HG02973 (cell line): Measurements from ENCODE around the gene CCNL1.

Experiments used
- ATAC-seq: cut with Tn5 transposase; IDR thresholded peaks from one replicate; pipeline ENCODE4 v1.9.1; 2021; ENCODE audit warnings: moderate library complexity; ENCODE audit not compliant: unreplicated experiment

CCNL1 gene

DNA sequence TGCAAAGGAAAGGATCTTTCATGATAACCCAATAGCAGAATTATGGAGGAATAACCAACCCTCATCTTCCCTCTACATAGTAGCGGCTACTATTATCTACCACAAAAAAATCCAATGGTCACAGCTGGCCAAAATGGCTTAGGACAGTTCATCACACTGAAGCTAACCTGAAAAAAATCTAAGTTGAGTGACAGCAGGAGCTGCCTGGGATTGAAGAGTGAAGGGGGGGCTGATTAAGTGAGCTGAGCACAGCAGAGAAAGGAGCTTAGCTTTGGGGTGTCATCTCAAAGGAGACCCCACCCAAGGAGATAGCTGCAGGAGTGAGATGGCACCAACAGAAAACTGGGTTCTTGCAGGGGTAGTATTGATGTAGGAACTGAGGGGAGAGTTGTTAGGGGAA lies 33.6 kb downstream of the CCNL1 start:
- ATAC-seq, result no peak

- ATAC-seq, result no peak
These were observed 34.8 kb downstream of the CCNL1 start for GRCh38 chr3:157125101-157125500.

DNA sequence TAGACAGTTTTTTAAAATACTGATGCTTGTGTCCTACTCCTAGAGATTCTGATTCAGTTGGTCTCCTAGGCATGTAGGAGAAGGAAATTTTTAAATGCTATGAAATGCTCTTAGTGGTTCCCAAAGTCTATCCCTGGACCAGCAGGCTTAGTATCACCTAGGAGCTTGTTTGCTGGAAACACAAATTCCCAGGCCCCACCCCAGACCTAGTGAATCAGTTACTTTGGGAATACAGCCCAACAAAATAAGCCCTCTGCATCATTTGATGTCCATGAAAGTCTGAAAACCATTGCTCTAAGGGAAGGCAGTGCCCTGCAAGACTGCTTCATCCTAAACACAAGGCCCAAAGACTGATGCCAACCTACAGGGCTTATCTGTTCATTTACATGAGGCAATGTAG lies 36.3 kb downstream of the CCNL1 start:
- no peak for ATAC-seq

DNA sequence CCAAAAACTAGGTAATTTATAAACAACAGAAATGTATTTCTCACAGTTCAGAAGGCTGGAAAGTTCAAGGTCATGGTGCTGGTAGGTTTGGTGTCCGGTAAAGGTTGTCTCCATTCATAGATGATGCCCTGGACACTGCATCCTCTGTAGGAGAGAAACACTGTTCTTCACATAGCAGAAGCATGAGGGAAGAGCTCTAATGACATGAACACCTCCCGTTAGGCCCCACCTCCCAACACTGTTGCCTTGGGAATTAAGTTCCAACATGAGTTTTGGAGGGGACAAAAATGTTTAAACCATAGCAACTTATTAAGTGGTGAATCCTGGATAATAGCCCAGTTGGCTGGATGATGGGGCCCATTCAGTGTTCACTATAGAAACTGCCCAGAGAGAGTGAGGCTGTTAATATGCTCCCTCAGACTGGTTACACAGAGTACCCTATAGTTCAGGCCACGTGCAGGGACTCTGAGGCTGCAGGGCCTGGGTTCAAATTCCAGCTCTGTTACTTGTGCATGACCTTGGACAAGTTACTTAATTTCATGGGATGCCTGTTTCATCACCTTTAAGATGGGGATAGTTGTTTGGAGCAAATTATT lies 37.0 kb downstream of the CCNL1 start:
- no peak for ATAC-seq

GRCh38 chr3:157122116-157122515 lies 37.8 kb downstream of the CCNL1 start:
- no peak for ATAC-seq

DNA sequence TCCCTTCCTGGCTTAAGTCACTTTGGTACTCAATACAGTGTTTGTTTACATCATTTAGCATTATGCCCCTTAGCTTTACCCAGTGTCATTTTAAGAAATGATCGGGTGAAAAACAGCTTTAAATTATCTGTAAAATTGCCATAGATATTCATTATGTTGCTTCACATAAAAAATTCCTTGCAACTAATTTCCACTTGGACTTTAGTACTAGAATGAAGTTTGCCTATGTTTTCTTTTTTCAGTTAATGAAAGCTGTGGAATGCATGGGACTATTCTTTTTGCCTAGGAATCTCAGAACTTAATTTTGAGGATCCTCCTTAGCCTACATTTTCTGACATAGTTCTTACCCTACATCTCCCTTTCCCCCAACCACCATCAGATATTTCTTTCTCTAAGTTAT lies 38.4 kb downstream of the CCNL1 start:
- ATAC-seq, result no peak

DNA sequence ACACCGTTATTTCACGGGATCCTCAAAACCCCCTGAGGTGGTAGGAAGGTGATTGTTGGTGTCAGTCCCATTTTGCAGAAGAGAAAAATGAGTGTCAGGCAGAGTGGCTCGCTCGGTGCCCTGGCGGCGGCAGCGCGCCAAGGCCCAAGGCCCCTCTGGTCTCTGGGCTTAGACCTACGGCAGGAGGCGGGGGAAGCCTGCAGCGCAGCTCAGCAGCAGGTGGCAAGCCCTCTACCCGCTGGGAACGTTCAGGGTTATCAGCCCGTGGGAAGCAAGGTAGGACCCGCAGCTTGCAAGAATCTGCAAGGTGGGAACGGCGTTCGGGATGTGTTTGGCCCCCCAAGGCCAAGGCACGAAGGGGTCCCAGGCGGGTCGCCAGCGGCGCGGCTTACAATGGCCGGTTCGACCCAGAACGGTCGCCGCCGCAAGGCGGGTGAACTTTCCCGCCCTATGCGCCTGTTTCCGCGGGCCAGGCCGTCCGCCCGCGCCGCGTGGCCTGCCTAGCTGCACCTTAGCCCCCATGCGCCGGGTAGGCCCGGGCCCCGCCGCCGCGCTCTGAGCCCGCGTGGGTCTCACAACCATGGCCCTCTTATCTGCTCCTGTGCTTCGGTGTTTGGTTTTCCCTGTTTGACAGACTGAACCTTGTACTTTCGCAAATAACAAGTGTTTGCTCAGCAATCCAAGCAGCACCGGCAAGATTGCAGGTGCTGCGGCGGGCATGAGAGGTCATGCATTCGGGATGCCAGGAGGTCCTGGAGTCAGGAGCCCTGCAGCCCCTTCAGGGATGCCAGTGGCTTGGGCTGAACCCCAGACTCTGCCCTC lies 39.7 kb downstream of the CCNL1 start:
- ATAC-seq, result no peak

GRCh38 chr3:157119369-157119951 lies 40.5 kb downstream of the CCNL1 start:
- no peak for ATAC-seq

DNA sequence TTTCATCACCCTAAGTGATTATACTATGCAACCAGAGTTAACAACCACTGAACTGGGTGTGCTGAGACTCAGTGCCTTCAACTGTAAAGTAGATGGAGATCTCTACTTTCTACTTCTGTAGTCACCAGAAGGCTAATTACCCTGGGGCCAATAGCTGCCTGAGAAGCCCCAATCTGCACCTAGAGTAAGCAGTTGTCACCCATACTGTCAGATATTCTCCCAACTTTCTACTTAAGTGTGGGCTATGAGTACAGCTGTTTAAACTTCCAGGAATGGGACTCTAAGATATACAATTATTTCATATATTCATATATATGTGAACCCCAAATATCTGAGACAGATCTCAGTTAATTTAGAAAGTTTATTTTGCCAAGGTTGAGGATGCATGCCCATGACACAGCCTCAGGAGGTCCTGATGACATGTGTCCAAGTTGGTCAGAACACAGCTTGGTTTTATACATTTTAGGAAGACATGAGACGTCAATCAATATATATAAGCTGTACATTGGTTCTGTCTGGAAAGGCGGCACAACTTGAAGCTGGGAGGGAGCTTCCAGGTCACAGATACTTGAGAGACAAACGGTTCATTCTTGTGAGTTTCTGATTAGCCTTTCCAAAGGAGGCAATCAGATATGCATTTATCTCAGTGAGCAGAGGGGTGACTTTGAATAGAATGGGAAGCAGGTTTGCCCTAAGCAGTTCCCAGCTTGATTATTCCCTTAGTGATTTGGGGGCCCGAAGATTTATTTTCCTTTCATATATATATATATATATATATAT lies 41.9 kb downstream of the CCNL1 start:
- ATAC-seq, result no peak

- no peak for ATAC-seq
These were observed 42.7 kb downstream of the CCNL1 start for GRCh38 chr3:157117206-157117605.

DNA sequence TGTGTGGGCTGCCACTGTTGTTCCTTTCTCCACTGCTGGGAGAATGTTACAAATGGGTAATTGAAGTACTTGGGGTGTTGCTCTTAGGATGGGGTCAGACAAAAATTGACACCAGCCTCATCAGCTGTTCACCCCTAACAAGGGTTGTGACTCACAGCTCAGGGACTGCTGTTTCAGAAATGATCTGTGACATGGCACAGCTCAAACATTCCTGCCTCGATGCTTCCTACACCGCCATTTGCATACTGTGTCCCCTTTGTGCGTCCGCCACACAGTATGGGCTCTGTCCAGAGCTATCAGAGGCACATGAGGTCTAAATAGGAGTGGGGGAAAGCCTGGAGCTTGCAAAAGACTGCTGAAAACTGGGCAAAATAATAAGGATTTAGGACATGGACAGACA lies 43.9 kb downstream of the CCNL1 start:
- no peak for ATAC-seq

DNA sequence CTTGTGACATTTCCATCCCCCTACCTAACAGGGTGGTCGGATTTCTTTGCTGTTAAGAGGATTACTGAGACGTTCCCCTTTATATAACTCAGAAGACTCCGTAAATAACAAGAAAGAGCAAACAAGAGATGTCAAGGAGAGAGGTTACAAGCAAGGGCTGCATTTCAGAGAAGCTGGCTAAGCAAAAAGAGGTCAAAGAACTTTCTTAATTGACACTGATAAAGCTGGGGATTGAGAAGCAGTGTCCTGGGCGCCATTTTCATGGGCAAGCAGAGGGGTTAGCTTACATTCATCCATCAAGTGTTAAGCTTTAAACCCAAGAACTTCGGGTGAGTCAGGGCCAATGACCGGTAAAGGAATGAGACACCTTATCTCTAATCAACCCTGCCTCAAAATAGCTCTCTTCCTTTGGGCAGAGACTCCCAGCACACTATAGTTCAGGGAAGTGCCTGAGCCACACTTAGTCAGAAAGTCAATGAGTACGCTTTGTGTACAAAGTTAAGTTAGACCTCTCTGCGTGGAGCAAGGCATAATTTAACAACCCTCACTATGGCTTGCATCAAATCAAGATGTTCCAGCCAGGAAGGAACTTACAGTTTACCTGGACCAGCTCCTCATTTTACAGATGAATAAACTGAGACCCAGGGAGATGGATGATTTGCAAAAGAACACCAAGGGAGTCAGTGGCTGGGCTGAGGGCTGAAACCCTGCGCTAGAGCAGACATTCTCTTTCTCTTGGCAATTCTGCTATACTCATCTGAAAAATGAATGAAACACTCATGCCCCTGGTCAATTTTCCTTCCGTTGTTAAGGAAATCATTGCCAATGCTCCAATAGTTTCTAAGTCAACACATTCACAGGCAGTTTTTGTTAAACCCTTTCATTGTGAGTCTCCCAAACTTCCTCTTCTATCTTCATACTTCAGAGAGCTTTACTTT lies 44.6 kb downstream of the CCNL1 start:
- no peak for ATAC-seq

GRCh38 chr3:157113832-157114505 lies 46.0 kb downstream of the CCNL1 start:
- no peak for ATAC-seq

- no peak for ATAC-seq
These were observed 47.4 kb downstream of the CCNL1 start for GRCh38 chr3:157112536-157112935.

DNA sequence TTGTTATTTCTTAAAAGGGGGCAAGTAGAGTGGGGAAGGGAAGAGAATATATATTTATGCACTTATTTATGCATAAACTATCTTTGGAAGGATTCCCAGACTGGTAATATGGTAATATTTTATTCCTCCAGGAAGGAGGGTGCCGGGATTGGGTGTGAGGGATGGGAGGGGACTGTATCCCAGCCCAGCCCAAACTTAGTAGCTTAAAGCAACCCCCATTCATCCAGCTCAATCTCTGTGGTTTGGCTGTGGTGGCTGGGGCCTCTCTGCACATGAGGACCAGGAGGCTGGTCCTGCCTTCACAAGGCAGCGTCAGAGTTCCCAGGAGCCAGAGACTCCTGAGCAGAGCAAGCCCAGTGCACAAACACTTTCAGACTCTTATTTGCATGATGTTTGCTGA lies 48.4 kb downstream of the CCNL1 start:
- no peak for ATAC-seq

DNA sequence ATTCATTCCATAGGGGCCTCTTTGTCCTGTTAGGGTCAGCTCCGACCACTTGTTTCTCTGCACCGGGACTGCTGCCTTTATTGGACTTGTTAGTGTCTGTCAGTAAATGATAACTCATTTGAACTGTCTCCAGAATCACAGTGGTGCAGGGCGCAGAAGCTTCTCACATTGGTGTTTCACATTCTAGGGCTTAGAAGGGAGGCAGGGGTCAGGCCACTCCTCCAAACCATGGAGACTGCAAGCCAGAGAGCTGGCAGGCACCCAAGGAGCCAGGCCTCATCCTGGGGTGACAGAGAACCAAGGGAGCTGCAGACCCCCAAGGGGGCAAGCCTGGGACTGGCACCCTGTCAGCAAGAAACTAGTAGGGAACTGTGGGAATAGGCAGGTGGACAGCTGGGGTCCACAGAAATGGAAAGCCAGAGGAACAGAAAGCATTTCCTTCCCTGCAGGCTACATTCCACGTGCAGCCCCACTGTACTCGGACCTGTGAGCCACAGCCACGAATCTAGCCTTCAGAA lies 49.1 kb downstream of the CCNL1 start:
- no peak for ATAC-seq

GRCh38 chr3:157109267-157110141 lies 50.4 kb downstream of the CCNL1 start:
- no peak for ATAC-seq

GRCh38 chr3:157107644-157108133 lies 52.3 kb downstream of the CCNL1 start:
- no peak for ATAC-seq

GRCh38 chr3:157107037-157107436 lies 52.9 kb downstream of the CCNL1 start:
- ATAC-seq, result no peak
